Measurements from ENCODE around the gene RASAL2.

The RASAL2 gene

GRCh38 chr1:178452013-178452412, 358.1 kb downstream of the RASAL2 start:
- H3K4me3 ChIP-seq (ENCODE audit: low read length): no peak overlapping the region
- no peak for DNase-seq (ENCODE audit: low read depth, low spot score)

DNA sequence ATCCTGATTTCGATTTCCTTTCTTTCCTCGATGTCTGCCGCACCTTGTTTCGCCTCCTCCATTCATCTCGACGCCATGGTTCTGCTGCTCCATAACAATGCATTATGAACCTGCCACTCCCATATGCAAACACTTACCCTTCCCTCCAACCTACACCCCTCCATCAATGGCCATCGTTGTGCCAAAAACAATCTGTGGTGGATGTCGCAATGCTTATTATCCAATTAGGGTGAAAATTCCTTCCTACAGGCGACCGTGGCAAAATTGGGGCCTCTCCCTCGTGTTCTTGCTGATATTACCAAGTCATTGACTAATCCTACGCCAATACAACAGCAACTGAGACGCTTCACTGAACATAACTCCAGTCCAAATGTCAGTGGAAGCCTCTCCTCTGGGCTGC, 362.6 kb downstream of the RASAL2 start:
- no peak overlapping the region for H3K4me3 ChIP-seq (ENCODE audit: low read length)
- DNase-seq (ENCODE audit: low read depth, low spot score): no peak

DNA sequence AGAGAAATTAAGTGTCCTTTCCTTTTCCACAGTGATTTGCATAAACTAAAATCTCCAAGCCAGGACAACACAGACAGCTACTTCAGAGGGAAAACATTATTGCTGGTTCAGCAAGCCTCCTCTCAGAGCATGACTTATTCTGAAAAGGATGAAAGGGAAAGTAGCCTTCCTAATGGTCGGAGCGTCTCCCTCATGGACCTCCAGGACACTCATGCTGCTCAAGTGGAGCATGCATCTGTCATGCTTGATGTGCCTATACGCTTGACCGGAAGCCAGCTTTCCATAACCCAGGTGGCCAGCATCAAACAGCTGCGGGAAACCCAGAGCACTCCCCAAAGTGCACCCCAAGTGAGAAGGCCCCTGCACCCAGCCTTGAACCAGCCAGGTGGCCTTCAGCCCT, 363.7 kb downstream of the RASAL2 start:
- DNase-seq (ENCODE audit: low read depth, low spot score): no peak
- no peak overlapping the region for H3K4me3 ChIP-seq (ENCODE audit: low read length)

DNA sequence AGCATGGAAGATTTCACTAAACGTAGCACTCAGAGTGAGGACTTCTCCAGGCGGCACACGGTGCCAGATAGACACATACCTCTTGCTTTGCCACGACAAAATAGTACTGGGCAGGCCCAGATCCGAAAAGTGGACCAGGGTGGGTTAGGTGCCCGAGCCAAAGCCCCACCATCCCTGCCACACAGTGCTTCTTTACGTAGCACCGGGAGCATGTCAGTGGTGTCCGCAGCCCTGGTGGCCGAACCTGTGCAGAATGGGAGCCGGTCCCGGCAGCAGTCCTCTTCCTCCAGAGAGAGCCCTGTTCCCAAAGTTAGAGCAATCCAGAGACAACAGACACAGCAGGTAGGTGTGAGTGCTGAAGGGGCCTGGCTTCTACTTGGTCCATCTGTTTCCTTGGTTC, 364.3 kb downstream of the RASAL2 start:
- no peak for DNase-seq (ENCODE audit: low read depth, low spot score)
- no peak overlapping the region for H3K4me3 ChIP-seq (ENCODE audit: low read length)

GRCh38 chr1:178461104-178461503, 367.2 kb downstream of the RASAL2 start:
- no peak overlapping the region for H3K4me3 ChIP-seq (ENCODE audit: low read length)

DNA sequence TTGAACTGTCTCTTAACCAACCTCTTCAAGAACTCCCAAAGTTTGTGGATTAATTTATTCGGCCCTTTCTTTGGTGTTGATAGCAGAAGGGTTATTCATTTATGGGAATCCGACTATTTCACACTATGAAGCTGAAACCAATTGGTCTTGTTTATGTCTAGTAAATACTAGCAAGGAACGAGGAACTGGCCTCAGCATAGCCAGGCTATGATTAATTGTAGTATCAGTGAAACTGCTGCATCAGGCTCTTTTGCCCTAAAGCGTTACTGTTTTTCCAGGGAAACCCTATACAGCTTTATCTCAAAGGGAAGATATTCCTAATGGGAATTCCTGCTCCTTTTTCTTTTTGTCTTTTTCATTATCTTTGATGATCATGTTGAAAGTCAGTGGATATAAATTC, 367.8 kb downstream of the RASAL2 start:
- DNase-seq (ENCODE audit: low read depth, low spot score): no peak
- H3K4me3 ChIP-seq (ENCODE audit: low read length): no peak overlapping the region

More at GRCh38 chr1:178461104-178461503, 367.2 kb downstream of the RASAL2 start:
- no peak for DNase-seq (ENCODE audit: low read depth, low spot score)

- no peak for DNase-seq (ENCODE audit: low read depth, low spot score)
- no peak overlapping the region for H3K4me3 ChIP-seq (ENCODE audit: low read length)
Observed at GRCh38 chr1:178464141-178464540, 370.2 kb downstream of the RASAL2 start.

DNA sequence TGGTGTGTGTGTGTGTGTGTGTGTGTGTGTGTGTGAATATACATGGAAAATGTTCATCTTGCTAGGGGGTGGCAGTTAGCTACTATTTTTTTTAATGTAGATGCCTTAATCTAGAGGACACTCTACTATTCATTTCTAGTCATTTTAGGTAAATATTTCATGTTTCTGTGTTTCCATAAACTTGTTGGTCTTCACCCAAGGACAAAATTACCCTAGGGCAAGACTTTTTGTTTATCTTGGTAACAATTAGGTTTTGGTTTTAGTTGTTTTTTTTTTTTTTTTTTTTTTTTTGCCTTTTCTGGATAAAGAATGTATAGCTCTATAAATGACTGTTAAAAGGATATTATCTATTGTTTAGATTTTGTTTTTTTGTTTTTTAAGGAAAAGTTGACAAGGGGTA, 370.7 kb downstream of the RASAL2 start:
- no peak overlapping the region for H3K4me3 ChIP-seq (ENCODE audit: low read length)
- DNase-seq (ENCODE audit: low read depth, low spot score): no peak

- no peak overlapping the region for H3K4me3 ChIP-seq (ENCODE audit: low read length)
- DNase-seq (ENCODE audit: low read depth, low spot score): no peak
Observed at GRCh38 chr1:178465011-178465410, 371.1 kb downstream of the RASAL2 start.

GRCh38 chr1:178467837-178468236, 373.9 kb downstream of the RASAL2 start:
- H3K4me3 ChIP-seq (ENCODE audit: low read length): no peak overlapping the region
- DNase-seq (ENCODE audit: low read depth, low spot score): no peak

DNA sequence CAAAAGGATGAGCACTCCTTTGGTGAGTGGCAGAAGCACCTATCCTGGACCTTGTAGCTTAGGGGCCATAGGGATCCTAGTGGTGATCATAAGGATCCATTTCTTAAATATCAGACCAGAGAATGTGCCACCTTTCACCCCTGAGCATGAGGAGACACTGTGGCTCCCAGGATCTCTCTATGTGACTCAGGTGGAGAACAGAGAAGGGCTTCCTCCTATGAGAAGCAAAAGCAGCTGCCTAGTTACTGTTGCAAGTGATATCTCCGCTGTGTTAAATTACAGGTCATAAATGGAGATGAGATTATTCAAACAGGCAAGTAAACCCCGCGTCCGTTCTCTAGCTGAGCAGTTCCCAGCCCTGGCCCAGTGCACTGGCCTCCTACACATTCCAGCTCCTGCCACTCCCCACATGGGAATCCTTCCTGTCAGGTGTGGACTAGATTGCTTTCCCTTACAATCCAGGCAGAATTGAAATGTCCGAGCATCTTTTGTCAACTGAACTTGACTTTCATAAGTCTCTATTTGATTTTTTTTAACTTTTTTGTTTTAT, 376.6 kb downstream of the RASAL2 start:
- H3K4me3 ChIP-seq (ENCODE audit: low read length): no peak overlapping the region
- no peak for DNase-seq (ENCODE audit: low read depth, low spot score)

DNA sequence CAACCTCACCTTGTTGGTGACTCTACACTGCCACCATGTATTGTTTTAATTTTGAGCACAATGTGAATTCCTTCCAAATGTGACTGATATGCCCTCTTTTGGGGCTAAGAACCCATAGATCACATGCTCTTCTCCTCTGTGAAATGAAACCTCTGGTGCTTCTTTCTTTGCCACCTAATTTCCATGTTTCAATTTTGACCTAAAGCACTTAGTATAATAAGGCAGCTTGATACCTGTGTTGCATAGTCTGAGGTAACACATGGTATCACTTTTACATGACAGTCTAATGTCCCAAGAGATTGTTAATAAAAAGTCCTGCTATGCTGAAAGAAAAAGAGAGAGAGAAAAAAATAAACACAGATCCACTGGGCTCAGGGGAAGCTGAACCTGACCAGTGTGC, 378.6 kb downstream of the RASAL2 start:
- no peak for DNase-seq (ENCODE audit: low read depth, low spot score)
- H3K4me3 ChIP-seq (ENCODE audit: low read length): no peak overlapping the region

GRCh38 chr1:178477373-178477772, 383.5 kb downstream of the RASAL2 start:
- no peak for DNase-seq (ENCODE audit: low read depth, low spot score)
- H3K4me3 ChIP-seq (ENCODE audit: low read length): no peak overlapping the region

DNA sequence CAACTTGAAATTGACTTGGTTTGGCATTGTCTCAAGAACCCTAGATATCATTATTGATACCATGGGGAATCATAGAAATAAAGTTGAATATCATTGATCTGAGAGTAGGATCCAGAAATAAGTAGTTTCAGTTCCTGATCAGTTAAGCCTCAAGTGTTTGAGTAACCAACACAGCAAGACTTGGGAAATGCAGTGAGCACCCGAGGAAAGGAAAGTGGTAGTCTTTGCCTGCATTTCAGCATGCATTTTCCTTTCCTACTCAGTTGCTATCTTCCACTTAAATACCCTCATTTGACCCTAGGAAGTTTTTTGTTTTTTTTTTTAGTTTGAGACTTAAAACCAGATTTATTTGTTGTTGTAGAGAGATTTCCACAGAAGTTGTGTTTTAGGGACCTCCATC, 383.9 kb downstream of the RASAL2 start:
- no peak for DNase-seq (ENCODE audit: low read depth, low spot score)

DNA sequence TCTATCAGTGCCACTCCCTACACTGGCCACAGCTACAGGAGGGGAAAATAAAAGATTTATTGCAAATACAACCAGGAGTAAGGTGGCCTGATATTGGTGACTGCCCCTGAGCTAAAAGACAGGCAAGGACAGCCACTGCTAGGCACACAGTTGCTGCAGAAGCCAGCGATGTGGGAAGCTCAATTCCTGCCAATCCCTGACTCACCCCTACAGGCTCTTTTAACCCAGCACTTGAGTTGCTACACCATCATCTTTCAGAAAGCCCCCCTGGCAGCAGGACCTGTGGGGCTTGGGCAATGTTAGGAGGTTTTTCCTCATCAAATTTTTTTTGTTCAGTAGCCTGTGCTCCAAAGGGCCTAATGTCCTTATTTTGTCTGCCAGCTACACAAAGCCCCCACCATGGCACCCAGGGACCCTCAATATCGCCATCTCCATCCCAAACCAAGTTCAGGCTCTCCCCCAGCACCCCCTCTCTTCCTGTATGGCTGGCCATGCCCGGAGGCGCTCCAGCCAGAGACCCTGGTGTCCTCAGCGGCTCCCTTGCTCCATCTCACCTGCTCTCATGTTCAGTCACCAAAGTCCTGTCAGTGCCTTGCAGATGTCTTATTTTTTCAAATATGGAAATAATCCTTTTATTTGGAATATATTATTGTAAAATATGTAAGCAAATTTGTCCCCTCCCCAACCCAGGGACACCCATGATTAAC, 389.5 kb downstream of the RASAL2 start:
- DNase-seq (ENCODE audit: low read depth, low spot score): no peak

More for the DNA sequence above, 383.9 kb downstream of the RASAL2 start:
- H3K4me3 ChIP-seq (ENCODE audit: low read length): no peak overlapping the region

GRCh38 chr1:178484698-178485225, 390.9 kb downstream of the RASAL2 start:
- H3K4me3 ChIP-seq (ENCODE audit: low read length): no peak overlapping the region
- DNase-seq (ENCODE audit: low read depth, low spot score): no peak

More for the DNA sequence above, 389.5 kb downstream of the RASAL2 start:
- H3K4me3 ChIP-seq (ENCODE audit: low read length): no peak overlapping the region

DNA sequence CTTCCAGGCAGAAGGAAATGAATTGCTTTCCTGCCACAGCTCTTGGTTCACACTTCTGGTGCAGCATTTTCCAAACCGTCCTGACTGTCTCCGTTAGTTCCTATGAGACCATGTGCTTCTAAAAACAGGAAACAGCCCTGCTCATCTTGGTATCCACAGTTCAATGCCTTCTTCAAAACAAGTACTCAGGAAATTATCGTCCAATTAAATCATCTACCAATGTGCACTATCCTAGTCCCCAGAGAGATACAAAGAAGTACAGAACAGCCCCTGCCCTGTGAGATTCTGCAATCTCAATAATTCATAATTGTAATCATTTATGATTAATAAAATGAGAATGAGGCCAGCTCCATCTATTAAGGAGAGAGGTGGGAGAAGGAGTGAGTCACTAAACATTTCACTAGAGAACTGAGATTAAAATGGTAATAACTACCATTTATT, 391.7 kb downstream of the RASAL2 start:
- DNase-seq (ENCODE audit: low read depth, low spot score): no peak
- no peak overlapping the region for H3K4me3 ChIP-seq (ENCODE audit: low read length)

- no peak for DNase-seq (ENCODE audit: low read depth, low spot score)
- no peak overlapping the region for H3K4me3 ChIP-seq (ENCODE audit: low read length)
Observed at GRCh38 chr1:178486100-178487069, 392.5 kb downstream of the RASAL2 start.

- H3K4me3 ChIP-seq (ENCODE audit: low read length): no peak overlapping the region
- no peak for DNase-seq (ENCODE audit: low read depth, low spot score)
Observed at GRCh38 chr1:178487070-178487615, 393.2 kb downstream of the RASAL2 start.

Measured in Jurkat, Clone E6-1 (cell line).